GM12865 (cell line): ENCODE results near the gene ARHGEF2.

Experiments
- DNase-seq: peaks from one replicate; pipeline ENCODE4 v3.0.0; 2010; ENCODE audit warnings: low read depth
- H3K4me3 ChIP-seq: 2 replicates; pipeline ENCODE4 v1.5.1; 2011; ENCODE audit warnings: mild to moderate bottlenecking, low read depth, low read length, control low read depth
- TF ChIP-seq, protein P1 (sequence below): IDR thresholded peaks from 2 replicates; pipeline ENCODE4 v1.5.1; 2011; ENCODE audit warnings: low read length, control low read depth, low read depth, inconsistent platforms; ENCODE audit not compliant: insufficient read depth; ENCODE audit errors: missing control alignments

The ARHGEF2 gene

DNA sequence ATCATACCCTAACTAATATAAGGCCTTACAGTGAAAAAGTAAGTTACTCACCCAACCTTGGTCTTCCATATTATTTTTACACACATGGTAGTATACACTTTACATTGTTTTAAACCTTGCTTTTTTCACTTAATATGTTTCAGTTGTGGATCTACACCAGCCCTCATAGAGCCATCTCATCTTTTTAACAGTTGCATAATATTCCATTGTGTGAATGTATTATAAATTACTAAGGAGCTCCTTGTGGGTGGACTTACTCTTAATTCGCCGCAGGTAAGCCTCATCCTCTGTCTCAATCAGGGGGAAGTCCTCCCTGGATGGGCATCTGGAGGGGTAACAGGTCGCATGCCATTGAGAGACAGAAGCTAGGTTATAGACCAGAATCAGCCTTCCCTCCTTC, 23.7 kb downstream of the ARHGEF2 start:
- no peak overlapping the region for H3K4me3 ChIP-seq
- TF ChIP-seq, protein P1, sequence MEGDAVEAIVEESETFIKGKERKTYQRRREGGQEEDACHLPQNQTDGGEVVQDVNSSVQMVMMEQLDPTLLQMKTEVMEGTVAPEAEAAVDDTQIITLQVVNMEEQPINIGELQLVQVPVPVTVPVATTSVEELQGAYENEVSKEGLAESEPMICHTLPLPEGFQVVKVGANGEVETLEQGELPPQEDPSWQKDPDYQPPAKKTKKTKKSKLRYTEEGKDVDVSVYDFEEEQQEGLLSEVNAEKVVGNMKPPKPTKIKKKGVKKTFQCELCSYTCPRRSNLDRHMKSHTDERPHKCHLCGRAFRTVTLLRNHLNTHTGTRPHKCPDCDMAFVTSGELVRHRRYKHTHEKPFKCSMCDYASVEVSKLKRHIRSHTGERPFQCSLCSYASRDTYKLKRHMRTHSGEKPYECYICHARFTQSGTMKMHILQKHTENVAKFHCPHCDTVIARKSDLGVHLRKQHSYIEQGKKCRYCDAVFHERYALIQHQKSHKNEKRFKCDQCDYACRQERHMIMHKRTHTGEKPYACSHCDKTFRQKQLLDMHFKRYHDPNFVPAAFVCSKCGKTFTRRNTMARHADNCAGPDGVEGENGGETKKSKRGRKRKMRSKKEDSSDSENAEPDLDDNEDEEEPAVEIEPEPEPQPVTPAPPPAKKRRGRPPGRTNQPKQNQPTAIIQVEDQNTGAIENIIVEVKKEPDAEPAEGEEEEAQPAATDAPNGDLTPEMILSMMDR: no peak
- DNase-seq: no peak

DNA sequence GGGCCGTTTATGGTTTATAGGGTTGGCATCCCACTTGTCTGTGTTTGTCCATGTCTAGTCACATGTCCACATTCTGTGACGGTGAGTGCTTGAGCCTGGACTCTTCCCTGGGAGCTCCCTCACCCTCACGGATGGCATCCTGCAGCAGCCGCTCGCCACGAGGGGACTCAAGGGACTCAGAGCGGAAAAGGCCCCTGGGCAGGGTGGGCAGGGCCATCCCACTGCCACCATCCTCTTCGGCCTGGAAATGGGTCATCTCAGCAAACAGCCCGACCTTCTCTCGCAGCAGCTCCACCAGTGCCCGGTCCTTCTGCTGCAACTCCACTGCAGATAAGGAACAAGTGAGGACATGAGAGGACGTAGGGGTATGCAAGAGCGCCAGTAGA, 25.8 kb downstream of the ARHGEF2 start:
- DNase-seq: no peak
- TF ChIP-seq, protein P1: no peak
- H3K4me3 ChIP-seq: no peak overlapping the region

DNA sequence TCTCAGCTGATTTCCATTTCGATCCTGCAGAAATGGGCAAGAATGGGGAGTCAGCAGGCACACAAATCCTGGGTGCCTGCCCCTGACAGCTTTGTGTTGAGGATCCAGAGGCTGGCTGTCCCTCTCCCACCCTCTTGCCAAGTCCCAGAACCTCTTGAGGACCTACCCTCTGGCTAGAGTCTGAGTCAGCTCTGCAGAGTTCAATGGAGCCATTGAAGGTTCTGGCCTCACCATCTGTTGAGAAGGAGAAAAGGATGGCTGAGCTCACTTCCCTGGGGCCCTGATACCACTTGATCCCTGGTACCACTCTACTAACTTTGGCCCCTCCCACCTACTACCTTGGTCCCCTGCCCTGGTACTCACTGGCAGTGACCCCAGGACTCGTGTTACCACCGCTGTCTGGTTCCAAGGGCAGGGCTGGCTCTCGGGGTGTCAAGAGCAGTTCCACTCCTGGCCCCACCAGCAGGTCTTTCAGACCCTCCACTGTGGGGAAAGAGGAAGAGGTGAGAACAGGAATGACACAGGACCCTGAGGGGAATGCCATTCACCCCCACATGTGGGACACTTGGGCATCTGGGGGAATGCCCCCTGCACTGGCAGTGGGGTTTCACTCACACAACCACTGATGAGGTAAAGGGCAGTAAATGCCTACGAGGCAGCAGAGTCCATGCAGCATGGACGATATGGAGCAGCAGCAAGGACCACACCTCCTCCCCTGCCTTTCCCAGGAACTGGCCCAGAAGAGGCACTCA, 26.4 kb downstream of the ARHGEF2 start:
- no peak for DNase-seq
- no peak overlapping the region for H3K4me3 ChIP-seq
- TF ChIP-seq, protein P1: no peak

DNA sequence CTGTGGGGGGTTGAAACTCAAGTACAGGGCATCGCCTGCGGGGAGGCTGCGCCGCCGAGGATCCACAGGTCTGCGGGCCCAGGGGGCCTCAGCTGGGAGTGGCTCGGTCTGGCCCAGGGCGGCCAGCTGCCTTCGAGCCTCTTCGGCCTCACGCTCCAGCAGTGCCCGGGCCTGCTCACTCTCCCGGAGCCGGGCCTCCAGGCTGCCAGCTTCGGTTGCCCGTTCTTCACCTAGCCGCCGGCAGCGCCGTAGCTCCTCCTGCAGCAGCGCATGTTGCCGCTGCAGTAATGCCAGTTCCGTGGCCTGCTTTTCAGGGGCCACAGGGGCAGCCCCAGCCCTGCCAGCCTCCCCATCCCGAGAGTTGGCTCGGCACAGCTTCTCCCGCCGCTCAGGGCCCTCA, 27.5 kb downstream of the ARHGEF2 start:
- H3K4me3 ChIP-seq: no peak overlapping the region
- TF ChIP-seq, protein P1: no peak
- DNase-seq: no peak

DNA sequence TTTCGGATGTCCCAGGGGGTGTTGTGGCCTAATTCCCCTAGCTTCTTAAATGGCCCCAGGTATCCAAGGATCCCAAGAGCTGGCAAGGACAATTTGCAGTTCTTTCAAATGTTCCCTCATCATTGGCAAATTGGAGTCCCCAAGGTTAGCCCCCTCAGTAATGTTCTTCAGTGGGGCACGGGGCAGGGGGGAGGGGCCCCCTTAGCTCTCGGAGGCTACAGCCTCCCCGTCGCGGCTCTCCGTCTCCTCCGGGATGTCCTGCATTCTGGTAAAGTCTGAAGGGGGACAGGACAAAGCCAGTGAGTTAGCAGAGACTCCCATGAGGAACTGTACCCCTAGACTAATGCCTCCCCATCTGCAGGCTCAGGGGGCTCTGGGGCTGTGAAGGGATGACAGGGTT, 30.6 kb downstream of the ARHGEF2 start:
- DNase-seq: no peak
- no peak overlapping the region for H3K4me3 ChIP-seq
- TF ChIP-seq, protein P1: no peak

DNA sequence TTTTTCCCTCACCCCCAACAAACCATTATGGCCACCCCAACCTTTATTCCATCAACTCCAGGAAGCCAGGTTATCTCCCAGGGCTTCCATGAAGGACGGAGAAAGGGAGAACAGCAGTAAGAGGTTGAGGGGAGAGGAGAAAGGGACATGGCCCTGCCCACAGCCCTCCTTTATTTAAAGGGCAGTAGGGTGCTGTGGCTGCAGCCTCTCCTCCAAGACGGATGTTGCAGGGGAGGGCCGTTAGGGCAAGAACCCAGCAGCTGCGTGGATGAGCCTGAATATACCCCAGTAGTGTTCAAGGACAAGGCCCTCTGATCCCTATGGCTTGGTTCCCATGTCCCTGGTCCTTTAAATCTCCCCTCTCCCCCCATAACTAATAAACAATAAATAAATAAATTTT, 31.1 kb downstream of the ARHGEF2 start:
- no peak overlapping the region for H3K4me3 ChIP-seq
- no peak for DNase-seq
- TF ChIP-seq, protein P1: no peak
